GM19324 (cell line): Measurements from ENCODE around the gene HOXB5.

Experiments
- ATAC-seq: cut with Tn5 transposase; IDR thresholded peaks from one replicate; pipeline ENCODE4 v1.9.1; 2021; ENCODE audit warnings: mild to moderate bottlenecking, moderate library complexity; ENCODE audit not compliant: unreplicated experiment, low FRiP score

The HOXB5 gene

GRCh38 chr17:48617471-48618255, 24.1 kb upstream of the HOXB5 start:
- ATAC-seq = no peak

- ATAC-seq = no peak
Measured at GRCh38 chr17:48616717-48617470, 23.3 kb upstream of the HOXB5 start.

- no peak for ATAC-seq
Measured at GRCh38 chr17:48615963-48616716, 22.6 kb upstream of the HOXB5 start.

- no peak for ATAC-seq
Measured at GRCh38 chr17:48615047-48615962, 21.7 kb upstream of the HOXB5 start, which contains the start of gene HOXB8. TSS of gene HOXB8 (minus strand) at chr17:48615292. CDS start at chr17:48614704, 588 bp downstream.

GRCh38 chr17:48613862-48614694, 20.5 kb upstream of the HOXB5 start:
- no peak for ATAC-seq

- ATAC-seq = no peak
Measured at GRCh38 chr17:48612854-48613691, 19.5 kb upstream of the HOXB5 start.

GRCh38 chr17:48612456-48612853, 18.9 kb upstream of the HOXB5 start:
- ATAC-seq = no peak

GRCh38 chr17:48611681-48612455, 18.3 kb upstream of the HOXB5 start:
- no peak for ATAC-seq

GRCh38 chr17:48611213-48611612, 17.6 kb upstream of the HOXB5 start:
- ATAC-seq = no peak

- no peak for ATAC-seq
Measured at GRCh38 chr17:48610282-48611211, 17.0 kb upstream of the HOXB5 start, which contains the start of gene HOXB7. TSS of gene HOXB7 (minus strand) at chr17:48611017. CDS start at chr17:48610918, 99 bp downstream.

GRCh38 chr17:48609759-48610281, 16.2 kb upstream of the HOXB5 start:
- ATAC-seq = no peak

- ATAC-seq = no peak
Measured at GRCh38 chr17:48609033-48609432, 15.5 kb upstream of the HOXB5 start.

- no peak for ATAC-seq
Measured at GRCh38 chr17:48608494-48608834, 14.9 kb upstream of the HOXB5 start.

- ATAC-seq = no peak
Measured at GRCh38 chr17:48606892-48607614, 13.5 kb upstream of the HOXB5 start.
